Peyer's patch (tissue), 4 donors: Measurements from ENCODE around the gene HTRA2. TPM values are rescaled to one million over a fixed set of nuclear protein-coding genes. Genes with fewer than 3 reads are reported as not detected.
"Not testable (repeated sequence)": the region's sequence is repeated elsewhere in the genome, so short reads cannot be mapped to it uniquely, and the experiment has no call there.

Experiments used
- DNase-seq, 3 donors: peaks; one replicate each; pipeline ENCODE4 v3.0.0-alpha.2; 2017 to 2019
- H3K27ac ChIP-seq, 4 donors: fragments of 200-600 bp; sonication (generic); one replicate each; pipeline ENCODE4 v1.5.1; 2016 to 2019
- H3K27me3 ChIP-seq, 2 donors: fragments of 200-600 bp; sonication (generic); one replicate each; pipeline ENCODE4 v1.5.1; 2019
- H3K36me3 ChIP-seq, 3 donors: fragments of 200-600 bp; sonication (generic); one replicate each; pipeline ENCODE4 v1.5.1; 2016 to 2019
- H3K4me1 ChIP-seq, 4 donors: fragments of 200-600 bp; sonication (generic); one replicate each; pipeline ENCODE4 v1.5.1; 2016 to 2019
- H3K4me3 ChIP-seq, 4 donors: fragments of 200-600 bp; sonication (generic); 1 replicate in 3 of 4; 2 replicates in 1 of 4; pipeline ENCODE4 v1.5.1; 2016 to 2019; ENCODE audit warnings: mild to moderate bottlenecking in 1 of 4
- H3K9me3 ChIP-seq, 4 donors: fragments of 200-600 bp; sonication (generic); one replicate each; pipeline ENCODE4 v1.5.1; 2016 to 2019; ENCODE audit warnings: mild to moderate bottlenecking in 1 of 4
- CTCF ChIP-seq, 6 experiments: fragments of 450-650 bp in 4 of 6; fragments of 200-600 bp in 2 of 6; sonication (generic) in 1 of 6; IDR thresholded peaks; one replicate each; pipeline ENCODE4 v1.5.1; 2017 to 2019; ENCODE audit warnings: antibody characterized with exemption in 6 of 6, mild to moderate bottlenecking in 3 of 6, moderate library complexity in 1 of 6
- POLR2A ChIP-seq, 2 donors: fragments of 450-650 bp; IDR thresholded peaks; one replicate each; pipeline ENCODE4 v1.5.1; 2017; ENCODE audit warnings: antibody characterized with exemption in 2 of 2, mild to moderate bottlenecking in 2 of 2, moderate library complexity in 2 of 2
- total RNA-seq, 4 donors: library from RNA; depleted of rRNA; stranded (reverse); fragments of >200 nt; gene quantifications; one replicate each; pipeline ENCODE4 v1.1.0, GENCODE V29; 2016

Gene HTRA2
- total RNA-seq, 4 donors from 2014 or later, result 20.6 to 25.5 (median 24.2) TPM

DNA sequence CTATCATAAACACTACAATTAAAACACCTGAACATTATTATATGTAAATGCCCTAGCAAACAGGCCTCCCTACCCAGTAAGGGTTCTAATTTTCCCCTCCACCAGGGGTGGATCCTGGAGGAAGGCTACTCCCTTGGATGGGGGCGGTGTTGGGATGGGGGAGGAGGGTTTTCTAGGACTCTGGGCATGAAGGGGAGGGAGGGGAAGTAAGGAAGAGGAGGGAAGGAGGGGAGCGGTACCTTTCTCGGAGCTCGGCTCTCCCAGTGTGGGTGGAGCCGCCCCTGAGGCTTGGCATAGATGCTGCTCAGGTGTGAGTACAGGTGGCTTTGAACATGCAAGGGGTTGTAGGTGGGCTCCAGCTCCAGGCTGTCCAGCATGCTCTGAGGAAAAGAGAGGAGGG, 30.2 kb downstream of the HTRA2 start:
- Histone ChIP-seq H3K9me3 (no peaks in the 10 kb centered on the region), H3K4me3 (no peak overlapping the region), H3K36me3 (peaks cover 0 to 7% (median 0%) of the 10 kb centered on the region in 3 donors), H3K4me1 (peaks cover 0 to 9% (median 4%) of the 10 kb centered on the region in 4 donors), H3K27me3 (no peaks in the 10 kb centered on the region), H3K27ac (no peak overlapping the region)
- DNase-seq, result no peak
- TF ChIP-seq CTCF (IDR thresholded peaks at IDR 0.05) (no peak), POLR2A (IDR thresholded peaks at IDR 0.05) (no peak)

DNA sequence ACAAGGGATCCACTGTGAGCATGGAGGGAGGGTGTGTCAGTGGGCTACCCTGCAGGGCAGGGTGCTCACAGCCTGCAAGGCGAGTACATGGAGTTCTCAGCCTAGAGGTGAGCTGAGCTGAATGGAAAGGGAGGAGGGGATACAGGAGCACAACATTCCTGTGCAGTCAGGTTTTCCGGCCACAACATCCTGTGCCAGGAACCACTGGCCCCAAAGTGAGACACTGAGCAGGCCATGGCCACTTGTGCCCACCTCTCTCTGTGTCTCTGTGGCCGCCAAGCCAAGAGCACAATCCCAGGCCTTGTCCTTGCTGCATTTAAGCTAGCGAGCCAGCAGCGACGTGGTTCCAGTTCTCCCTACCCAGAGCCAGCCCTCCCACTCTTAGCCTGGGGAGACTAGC, 30.9 kb downstream of the HTRA2 start:
- H3K9me3 ChIP-seq, result no peaks in the 10 kb centered on the region

DNA sequence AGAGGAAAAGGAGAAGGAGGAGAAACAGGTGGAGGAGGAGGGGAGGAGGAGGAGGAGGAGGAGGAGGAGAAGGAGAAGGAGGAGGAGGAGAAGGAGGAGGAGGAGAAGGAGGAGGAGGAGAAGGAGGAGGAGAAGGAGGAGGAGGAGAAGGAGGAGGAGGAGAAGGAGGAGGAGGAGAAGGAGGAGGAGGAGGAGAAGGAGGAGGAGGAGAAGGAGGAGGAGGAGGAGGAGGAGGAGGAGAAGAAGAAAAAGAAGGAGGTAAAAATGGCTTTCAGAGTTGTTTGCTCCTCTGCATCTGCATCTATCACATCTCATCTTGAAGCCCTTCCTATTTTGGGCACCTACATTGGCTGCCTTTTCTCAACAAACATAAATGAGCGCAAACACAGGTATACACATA, 31.3 kb downstream of the HTRA2 start:
- H3K36me3 ChIP-seq, H3K4me3 ChIP-seq, H3K27me3 ChIP-seq, H3K4me1 ChIP-seq, H3K27ac ChIP-seq, H3K9me3 ChIP-seq, DNase-seq: not testable (repeated sequence)

More for the DNA sequence above, 30.9 kb downstream of the HTRA2 start:
- no peaks in the 10 kb centered on the region for H3K27me3 ChIP-seq
- no peak overlapping the region for H3K27ac ChIP-seq
- TF ChIP-seq CTCF (IDR thresholded peaks at IDR 0.05) (no peak), POLR2A (IDR thresholded peaks at IDR 0.05) (no peak)
- H3K36me3 ChIP-seq, result peaks cover 0 to 7% (median 0%) of the 10 kb centered on the region in 3 donors
- no peak overlapping the region for H3K4me3 ChIP-seq
- peaks cover 0 to 3% (median 0%) of the 10 kb centered on the region in 4 donors for H3K4me1 ChIP-seq
- no peak for DNase-seq

GRCh38 chr2:74562126-74562775, 32.5 kb downstream of the HTRA2 start:
- no peak overlapping the region for H3K27ac ChIP-seq
- DNase-seq, result no peak
- H3K4me1 ChIP-seq, result no peaks in the 10 kb centered on the region
- H3K36me3 ChIP-seq, result no peaks in the 10 kb centered on the region
- TF ChIP-seq CTCF (IDR thresholded peaks at IDR 0.05) (no peak), POLR2A (IDR thresholded peaks at IDR 0.05) (no peak)
- H3K4me3 ChIP-seq, result no peak overlapping the region
- H3K27me3 ChIP-seq, result no peaks in the 10 kb centered on the region
- H3K9me3 ChIP-seq, result no peaks in the 10 kb centered on the region

DNA sequence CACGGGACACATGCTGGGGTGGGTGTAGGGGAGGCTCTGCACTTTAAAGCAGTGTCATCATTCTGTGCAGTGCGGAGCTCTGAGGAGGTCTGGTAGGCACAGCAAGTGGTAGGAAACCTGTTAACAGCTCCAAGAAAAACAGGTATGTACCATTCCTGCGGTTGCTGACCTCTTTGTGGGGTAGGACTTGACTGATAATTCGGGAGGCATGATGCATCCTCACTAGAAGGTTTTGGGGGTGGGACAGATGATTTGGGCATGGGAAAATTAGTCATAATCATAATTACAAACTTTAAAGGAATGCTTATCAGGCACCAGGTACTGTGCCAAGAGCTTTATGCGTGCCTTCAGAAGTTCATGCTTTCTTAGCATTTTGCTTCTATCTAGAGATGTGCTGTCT, 34.5 kb downstream of the HTRA2 start:
- Histone ChIP-seq H3K27me3 (no peaks in the 10 kb centered on the region), H3K36me3 (no peaks in the 10 kb centered on the region), H3K4me1 (no peaks in the 10 kb centered on the region), H3K9me3 (no peaks in the 10 kb centered on the region), H3K27ac (no peak overlapping the region), H3K4me3 (no peak overlapping the region)
- no peak for TF ChIP-seq CTCF (IDR thresholded peaks at IDR 0.05)
- TF ChIP-seq POLR2A (IDR thresholded peaks at IDR 0.05), result no peak
- DNase-seq, result no peak

- H3K27ac ChIP-seq, result no peak overlapping the region
- no peak for DNase-seq
- H3K9me3 ChIP-seq, result no peaks in the 10 kb centered on the region
- H3K36me3 ChIP-seq, result no peaks in the 10 kb centered on the region
- H3K4me1 ChIP-seq, result no peaks in the 10 kb centered on the region
- H3K4me3 ChIP-seq, result no peak overlapping the region
- H3K27me3 ChIP-seq, result no peaks in the 10 kb centered on the region
- TF ChIP-seq CTCF (IDR thresholded peaks at IDR 0.05) (no peak), POLR2A (IDR thresholded peaks at IDR 0.05) (no peak)
These were observed 36.5 kb downstream of the HTRA2 start for GRCh38 chr2:74566076-74566753.
